Coronary artery (tissue), 2 donors: Measurements from ENCODE around the gene PPIF.

Experiments
- DNase-seq: peaks from one replicate; pipeline ENCODE4 v3.0.0-alpha.2; 2017; ENCODE audit warnings: low spot score
- H3K27ac ChIP-seq, 2 donors: fragments of 200-600 bp; sonication (generic); one replicate each; pipeline ENCODE4 v1.5.1; 2016 to 2019
- H3K4me3 ChIP-seq: fragments of 200-600 bp; sonication (generic); 2 replicates; pipeline ENCODE4 v1.5.1; 2016; ENCODE audit warnings: mild to moderate bottlenecking, moderate library complexity
- CTCF ChIP-seq: fragments of 200-600 bp; sonication (generic); IDR thresholded peaks from one replicate; pipeline ENCODE4 v1.5.1; 2019; ENCODE audit warnings: antibody characterized with exemption

PPIF gene

GRCh38 chr10:79393924-79394610 is 46.8 kb downstream of the PPIF start:
- TF ChIP-seq CTCF: no peak
- DNase-seq: no peak
- no peak overlapping the region for H3K27ac ChIP-seq
- no peak overlapping the region for H3K4me3 ChIP-seq

- no peak overlapping the region for H3K27ac ChIP-seq
Observed at GRCh38 chr10:79394664-79395063, 47.4 kb downstream of the PPIF start.

GRCh38 chr10:79396520-79396919 is 49.3 kb downstream of the PPIF start:
- Histone ChIP-seq H3K4me3 (no peak overlapping the region), H3K27ac (no peak overlapping the region)
- no peak for TF ChIP-seq CTCF
- no peak for DNase-seq

More at GRCh38 chr10:79394664-79395063, 47.4 kb downstream of the PPIF start:
- DNase-seq: no peak
- no peak for TF ChIP-seq CTCF
- no peak overlapping the region for H3K4me3 ChIP-seq

- TF ChIP-seq CTCF: no peak
- Histone ChIP-seq H3K4me3 (no peak overlapping the region), H3K27ac (peak overlapping the region; percentile 30 to 83)
- no peak for DNase-seq
Observed at GRCh38 chr10:79397051-79397450, 49.8 kb downstream of the PPIF start.

GRCh38 chr10:79397575-79398303 is 50.5 kb downstream of the PPIF start:
- no peak for DNase-seq
- Histone ChIP-seq H3K4me3 (no peak overlapping the region), H3K27ac (peak overlapping the region; percentile 16 to 83)
- no peak for TF ChIP-seq CTCF

GRCh38 chr10:79398642-79399041 is 51.4 kb downstream of the PPIF start:
- DNase-seq: no peak
- TF ChIP-seq CTCF: no peak
- H3K4me3 ChIP-seq: peak overlapping the region; percentile 44
- H3K27ac ChIP-seq: peak overlapping the region; percentile 81 to 83
